Gastroesophageal sphincter (tissue), 4 donors: ENCODE data around the gene PSME2. TPM values are rescaled to one million over a fixed set of nuclear protein-coding genes. Genes with fewer than 3 reads are reported as not detected.

ENCODE experiments used
- ATAC-seq: fragments of 150-250 bp; one replicate; pipeline ENCODE4 v1.9.1; 2016; ENCODE audit warnings: mild to moderate bottlenecking, moderate library complexity
- H3K27ac ChIP-seq, 4 donors: fragments of 200-600 bp; sonication (generic) in 3 of 4; 1 replicate in 3 of 4; 2 replicates in 1 of 4; pipeline ENCODE4 v1.5.1; 2016 to 2019
- H3K27me3 ChIP-seq: fragments of 200-600 bp; sonication (generic); one replicate; pipeline ENCODE4 v1.5.1; 2019
- H3K36me3 ChIP-seq, 2 donors: fragments of 200-600 bp; sonication (generic); one replicate each; pipeline ENCODE4 v1.5.1; 2019; ENCODE audit warnings: control low read depth in 1 of 2
- H3K4me1 ChIP-seq, 3 donors: fragments of 200-600 bp; sonication (generic); 1 replicate in 2 of 3; 2 replicates in 1 of 3; pipeline ENCODE4 v1.5.1; 2016 to 2019; ENCODE audit warnings: control low read depth in 2 of 3
- H3K4me3 ChIP-seq, 2 donors: fragments of 200-600 bp; sonication (generic); one replicate each; pipeline ENCODE4 v1.5.1; 2019; ENCODE audit warnings: mild to moderate bottlenecking in 1 of 2, moderate library complexity in 1 of 2
- H3K9me3 ChIP-seq, 3 donors: fragments of 200-600 bp; sonication (generic); one replicate each; pipeline ENCODE4 v1.5.1; 2017 to 2019; ENCODE audit warnings: control low read depth in 2 of 3
- CTCF ChIP-seq, 4 experiments: fragments of 200-600 bp in 2 of 4; fragments of 450-650 bp in 2 of 4; sonication (generic) in 1 of 4; IDR thresholded peaks; one replicate each; pipeline ENCODE4 v1.5.1; 2017 to 2019; ENCODE audit warnings: antibody characterized with exemption in 4 of 4, mild to moderate bottlenecking in 2 of 4, moderate library complexity in 2 of 4
- EP300 ChIP-seq: sonication (generic); formaldehyde crosslinking; IDR thresholded peaks from one replicate; pipeline ENCODE4 v1.6.1; 2017; ENCODE audit warnings: antibody characterized with exemption, mild to moderate bottlenecking
- POLR2A ChIP-seq, 2 donors: fragments of 450-650 bp; IDR thresholded peaks; one replicate each; pipeline ENCODE4 v1.6.1; 2017; ENCODE audit warnings: antibody characterized with exemption in 2 of 2, mild to moderate bottlenecking in 2 of 2, moderate library complexity in 1 of 2
- POLR2AphosphoS5 ChIP-seq: sonication (generic); formaldehyde crosslinking; IDR thresholded peaks from one replicate; pipeline ENCODE4 v1.6.1; 2017; ENCODE audit warnings: antibody characterized with exemption
- WGBS, 2 donors: methylation state at CpG; one replicate each; pipeline ENCODE4 v1.1.5; 2018; ENCODE audit warnings: low coverage in 1 of 2; 5-methylcytosine and 5-hydroxymethylcytosine counted together
- total RNA-seq, 4 donors: library from RNA; depleted of rRNA; stranded (reverse); fragments of >200 nt; gene quantifications; one replicate each; pipeline ENCODE4 v1.1.0, GENCODE V29; 2016

The PSME2 gene
- total RNA-seq, 4 donors from 2014 or later: 41.4 to 52.3 (median 42.0) TPM

GRCh38 chr14:24115422-24116127 is 30.8 kb downstream of the PSME2 start:
- Histone ChIP-seq H3K36me3 (peaks cover 0 to 38% of the 10 kb centered on the region in 2 donors), H3K27me3 (no peaks in the 10 kb centered on the region), H3K4me1 (peaks cover 0 to 29% (median 10%) of the 10 kb centered on the region in 3 donors), H3K9me3 (no peaks in the 10 kb centered on the region), H3K4me3 (peak overlapping the region; percentile 36 to 63), H3K27ac (peak overlapping the region; percentile 70 to 100 (median 98))
- TF ChIP-seq POLR2A (IDR thresholded peaks at IDR 0.05) (no peak), CTCF (IDR thresholded peaks at IDR 0.05) (no peak), POLR2AphosphoS5 (no peak), EP300 (no peak)
- ATAC-seq: no peak
- WGBS, 2 donors: 0 to 7% methylated on average over 1 to 3 of the region's 14 CpGs

GRCh38 chr14:24114532-24115421 is 31.6 kb downstream of the PSME2 start, which contains the start of the genes DCAF11 and NRL:
TSS of gene DCAF11 (plus strand) at chr14:24114777. CDS start at chr14:24115595, 818 bp downstream.
TSS of gene NRL (minus strand) at chr14:24114949. CDS start at chr14:24082848, 32,101 bp downstream.
- peak; percentile 95 for ATAC-seq
- Histone ChIP-seq H3K27me3 (no peaks in the 10 kb centered on the region), H3K4me3 (peak within 1 kb of the TSS; percentile 62 to 63), H3K4me1 (peaks cover 0 to 29% (median 10%) of the 10 kb centered on the region in 3 donors), H3K36me3 (peaks cover 0 to 30% of the 10 kb centered on the region in 2 donors), H3K9me3 (no peaks in the 10 kb centered on the region), H3K27ac (peak within 1 kb of the TSS; percentile 89 to 100 (median 98))
- 0 to 4% methylated on average over 4 to 8 of the region's 65 CpGs for WGBS, 2 donors
- TF ChIP-seq POLR2AphosphoS5: peak; percentile 89
- peak; percentile 24 for TF ChIP-seq EP300
- peak in 1 of 4 experiments; percentile 29 for TF ChIP-seq CTCF (IDR thresholded peaks at IDR 0.05)
- TF ChIP-seq POLR2A (IDR thresholded peaks at IDR 0.05): peak in 1 of 2 donors; percentile 13

GRCh38 chr14:24113801-24114531 is 32.4 kb downstream of the PSME2 start:
- Histone ChIP-seq H3K9me3 (no peaks in the 10 kb centered on the region), H3K4me1 (peaks cover 0 to 33% (median 10%) of the 10 kb centered on the region in 3 donors), H3K27ac (peak overlapping the region; percentile 89 to 100 (median 98)), H3K36me3 (peaks cover 0 to 22% of the 10 kb centered on the region in 2 donors), H3K4me3 (peak overlapping the region; percentile 62 to 63), H3K27me3 (no peaks in the 10 kb centered on the region)
- TF ChIP-seq EP300: no peak
- peak; percentile 67 for TF ChIP-seq POLR2AphosphoS5
- peak in 1 of 4 experiments; percentile 3 for TF ChIP-seq CTCF (IDR thresholded peaks at IDR 0.05)
- TF ChIP-seq POLR2A (IDR thresholded peaks at IDR 0.05): peak; percentile 36 to 60
- 0% methylated on average over 9 to 18 of the region's 42 CpGs for WGBS, 2 donors
- ATAC-seq: peak; percentile 52

- Histone ChIP-seq H3K4me1 (peaks cover 0 to 39% (median 10%) of the 10 kb centered on the region in 3 donors), H3K36me3 (peaks cover 0 to 16% of the 10 kb centered on the region in 2 donors), H3K27me3 (no peaks in the 10 kb centered on the region), H3K9me3 (no peaks in the 10 kb centered on the region), H3K27ac (peak overlapping the region; percentile 89 to 100 (median 98)), H3K4me3 (peak overlapping the region; percentile 62 to 63)
- WGBS, 2 donors: 8 to 20% methylated on average over 7 to 15 of the region's 15 CpGs
- ATAC-seq: no peak
- TF ChIP-seq CTCF (IDR thresholded peaks at IDR 0.05) (no peak), POLR2A (IDR thresholded peaks at IDR 0.05) (no peak), POLR2AphosphoS5 (no peak), EP300 (no peak)
These were observed 33.0 kb downstream of the PSME2 start for GRCh38 chr14:24113379-24113800.
